PC-3 (cell line): ENCODE measurements around the gene IL34. TPM values are rescaled to one million over a fixed set of nuclear protein-coding genes. Genes with fewer than 3 reads are reported as not detected.
A peak's percentile ranks its signal among the peaks of the same experiment; 100 is the strongest.

Source experiments
- ATAC-seq: fragments of 200-7000 bp; cut with Tn5 transposase; 2 replicates; pipeline ENCODE4 v1.9.1; 2020; ENCODE audit warnings: mild to moderate bottlenecking, moderate library complexity
- BruUV-seq: library from RNA; stranded (reverse); fragments of 400-500 nt; replicated peaks from 2 replicates; lab custom pipeline; 2021; lab: Mats Ljungman, UMichigan
- CTCF ChIA-PET: fragments of 300-600 bp; sonication (Branson Sonifier 250); formaldehyde crosslinking; loops from one replicate; lab custom pipeline; 2022; ENCODE audit warnings: antibody characterized with exemption; lab: Charles Lee
- POLR2A ChIA-PET: fragments of 300-600 bp; sonication (Branson Sonifier 250); formaldehyde crosslinking; loops from one replicate; lab custom pipeline; 2022; ENCODE audit warnings: antibody characterized with exemption; ENCODE audit not compliant: unreplicated experiment; lab: Charles Lee
- DNase-seq: peaks from one replicate; pipeline ENCODE4 v3.0.0-alpha.2; 2015
- H2AFZ ChIP-seq: fragments of 300-600 bp; sonication (generic); 2 replicates; pipeline ENCODE4 v1.6.0; 2016; ENCODE audit warnings: antibody characterized with exemption, low read length
- H3F3A ChIP-seq: fragments of 300-600 bp; sonication (generic); one replicate; pipeline ENCODE4 v1.6.0; 2017; ENCODE audit warnings: antibody characterized with exemption, low read length, control low read depth, mild to moderate bottlenecking; ENCODE audit not compliant: unreplicated experiment
- H3K27ac ChIP-seq: fragments of 300-600 bp; sonication (generic); 2 replicates; pipeline ENCODE4 v1.5.1; 2016; ENCODE audit warnings: mild to moderate bottlenecking, low read length
- H3K27me3 ChIP-seq: fragments of 300-600 bp; sonication (generic); 2 replicates; pipeline ENCODE4 v1.6.1; 2016; ENCODE audit warnings: low read length, mixed read lengths
- H3K36me3 ChIP-seq: fragments of 300-600 bp; sonication (generic); 2 replicates; pipeline ENCODE4 v1.6.1; 2016; ENCODE audit warnings: low read depth, mixed run types, low read length, mixed read lengths
- H3K4me1 ChIP-seq: fragments of 300-600 bp; sonication (generic); 2 replicates; pipeline ENCODE4 v1.5.1; 2016; ENCODE audit warnings: low read length; ENCODE audit not compliant: insufficient read depth
- H3K4me2 ChIP-seq: fragments of 300-600 bp; sonication (generic); 2 replicates; pipeline ENCODE4 v1.6.0; 2016; ENCODE audit warnings: low read length
- H3K4me3 ChIP-seq: fragments of 300-600 bp; sonication (generic); 2 replicates; pipeline ENCODE4 v1.5.1; 2016; ENCODE audit warnings: mild to moderate bottlenecking, low read length, mixed read lengths
- H3K79me2 ChIP-seq: fragments of 300-600 bp; sonication (generic); 2 replicates; pipeline ENCODE4 v1.6.1; 2017; ENCODE audit warnings: low read length, mixed read lengths
- H3K9ac ChIP-seq: fragments of 300-600 bp; sonication (generic); 2 replicates; pipeline ENCODE4 v1.6.0; 2016; ENCODE audit warnings: mild to moderate bottlenecking, low read length
- H3K9me2 ChIP-seq: fragments of 300-600 bp; sonication (generic); replicated peaks from 2 replicates; pipeline ENCODE4 v1.6.1; 2016; ENCODE audit warnings: mixed run types, low read length, mixed read lengths
- H3K9me3 ChIP-seq: fragments of 300-600 bp; sonication (generic); 2 replicates; pipeline ENCODE4 v1.6.1; 2016; ENCODE audit warnings: low read length, mixed read lengths
- H4K20me1 ChIP-seq: fragments of 300-600 bp; sonication (generic); 2 replicates; pipeline ENCODE4 v1.6.1; 2016; ENCODE audit warnings: low read length, mixed read lengths
- CTCF ChIP-seq: fragments of 300-600 bp; sonication (generic); conservative IDR thresholded peaks from 2 replicates; pipeline ENCODE4 v1.5.1; 2017; ENCODE audit warnings: antibody characterized with exemption, low read depth, mild to moderate bottlenecking, low read length
- EZH2 ChIP-seq: fragments of 300-600 bp; sonication (generic); IDR thresholded peaks from one replicate; pipeline ENCODE4 v1.6.1; 2017; ENCODE audit warnings: antibody characterized with exemption, mild to moderate bottlenecking, low read length; ENCODE audit not compliant: unreplicated experiment
- EZH2phosphoT487 ChIP-seq: fragments of 300-600 bp; sonication (generic); IDR thresholded peaks from 2 replicates; pipeline ENCODE4 v1.6.1; 2018; ENCODE audit warnings: mild to moderate bottlenecking, antibody characterized with exemption, low read length, borderline replicate concordance
- intact Hi-C: fragments of 100-400 bp; cut with micrococcal nuclease; formaldehyde crosslinking; loops from 2 replicates; pipeline ENCODE4 v1.9.0; 2023
- total RNA-seq: library from RNA; depleted of rRNA; stranded (reverse); fragments of >200 nt; gene quantifications from 2 replicates; pipeline ENCODE4 v1.2.3, GENCODE V29; 2014

IL34 gene
- total RNA-seq, 1 experiment from 2014 or later, result not detected

- H3K9me2 ChIP-seq, result no peaks in the 10 kb centered on the region
- no TSS peak for BruUV-seq
- H3K79me2 ChIP-seq, result no peaks in the 10 kb centered on the region
- no peak overlapping the region for H3K27ac ChIP-seq
- ATAC-seq (no peak; the same call in 1 of the 2 replicates), DNase-seq (no peak)
- H2AFZ ChIP-seq, result no peak overlapping the region
- no peaks in the 10 kb centered on the region for H4K20me1 ChIP-seq
- ChIA-PET CTCF (interaction anchor here (0.6 kb wide), 1 partner anchor 77 kb away, joined by 3 read pairs; no protein-coding TSS in a partner anchor), POLR2A (no interaction called here)
- no peaks in the 10 kb centered on the region for H3K36me3 ChIP-seq
- intact Hi-C loops, result no loop called here
- no peaks in the 10 kb centered on the region for H3K9me3 ChIP-seq
- H3K4me2 ChIP-seq, result no peak overlapping the region
- H3K9ac ChIP-seq, result no peak overlapping the region
- no peak overlapping the region for H3K4me3 ChIP-seq
- H3K4me1 ChIP-seq, result no peaks in the 10 kb centered on the region; the same call in 1 of the 2 replicates
- TF ChIP-seq CTCF (no peak), EZH2 (no peak), EZH2phosphoT487 (no peak)
- H3F3A ChIP-seq, result no peaks in the 10 kb centered on the region
- H3K27me3 ChIP-seq, result no peaks in the 10 kb centered on the region
Measured at GRCh38 chr16:70604407-70605282, 41.7 kb upstream of the IL34 start.

- H3K79me2 ChIP-seq, result no peaks in the 10 kb centered on the region
- no peaks in the 10 kb centered on the region; the same call in 1 of the 2 replicates for H3K4me1 ChIP-seq
- no peak for ATAC-seq
- no peaks in the 10 kb centered on the region for H3K9me3 ChIP-seq
- ChIA-PET CTCF (no interaction called here), POLR2A (no interaction called here)
- no TSS peak for BruUV-seq
- H3K4me2 ChIP-seq, result no peak overlapping the region
- H3K36me3 ChIP-seq, result no peaks in the 10 kb centered on the region
- H3K4me3 ChIP-seq, result no peak overlapping the region
- no peaks in the 10 kb centered on the region for H4K20me1 ChIP-seq
- H3K9ac ChIP-seq, result no peak overlapping the region
- no peaks in the 10 kb centered on the region for H3F3A ChIP-seq
- DNase-seq, result no peak
- H3K9me2 ChIP-seq, result no peaks in the 10 kb centered on the region
- no peak overlapping the region for H3K27ac ChIP-seq
- intact Hi-C loops, result no loop called here
- H2AFZ ChIP-seq, result no peak overlapping the region
- no peaks in the 10 kb centered on the region for H3K27me3 ChIP-seq
- TF ChIP-seq CTCF (no peak), EZH2phosphoT487 (no peak), EZH2 (no peak)
Measured at GRCh38 chr16:70605283-70605657, 41.1 kb upstream of the IL34 start.

DNA sequence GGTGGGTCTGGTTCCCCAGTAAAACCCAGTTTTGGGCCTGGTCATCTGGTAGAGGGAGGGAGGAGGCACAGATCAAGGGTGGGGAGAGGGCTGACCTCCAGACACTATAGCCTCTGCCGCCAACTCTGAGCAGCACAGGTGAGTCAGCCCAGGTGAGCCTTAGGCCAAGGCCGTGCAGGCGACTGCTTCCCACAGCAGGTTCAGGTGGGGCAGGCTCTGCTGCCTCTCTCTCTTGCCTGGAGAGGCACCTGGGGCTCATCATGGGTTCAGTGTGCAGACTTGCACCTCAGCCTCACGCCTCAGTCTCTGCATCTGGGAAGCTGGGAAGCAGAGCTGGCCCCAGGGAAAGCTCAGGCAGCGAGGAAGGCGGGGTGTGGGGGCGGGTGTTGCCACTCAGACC, 37.8 kb upstream of the IL34 start:
- Histone ChIP-seq H4K20me1 (no peaks in the 10 kb centered on the region), H3K9me2 (no peaks in the 10 kb centered on the region), H3K79me2 (no peaks in the 10 kb centered on the region), H3K27me3 (no peaks in the 10 kb centered on the region), H2AFZ (no peak overlapping the region), H3K9me3 (no peaks in the 10 kb centered on the region), H3K9ac (no peak overlapping the region), H3K4me1 (no peaks in the 10 kb centered on the region; the same call in 1 of the 2 replicates), H3K4me3 (no peak overlapping the region), H3K4me2 (no peak overlapping the region), H3F3A (no peaks in the 10 kb centered on the region), H3K36me3 (no peaks in the 10 kb centered on the region), H3K27ac (no peak overlapping the region)
- no TSS peak for BruUV-seq
- ChIA-PET CTCF (no interaction called here), POLR2A (no interaction called here)
- ATAC-seq, result peak; percentile 63
- TF ChIP-seq EZH2 (no peak), CTCF (no peak), EZH2phosphoT487 (no peak)
- peak; percentile 46 for DNase-seq
- intact Hi-C loops, result no loop called here
